Ishikawa (cell line): ENCODE data around the gene MYOZ3.

ENCODE experiments used
- CEBPB ChIP-seq: IDR thresholded peaks from 2 replicates; pipeline ENCODE4 v1.6.1; 2012
- REST ChIP-seq: IDR thresholded peaks from 2 replicates; pipeline ENCODE4 v1.6.1; 2012; ENCODE audit warnings: low read depth, mild to moderate bottlenecking
- TAF1 ChIP-seq: IDR thresholded peaks from 2 replicates; pipeline ENCODE4 v1.6.1; 2012; ENCODE audit warnings: low read depth, mild to moderate bottlenecking
- YY1 ChIP-seq: IDR thresholded peaks from 2 replicates; pipeline ENCODE4 v1.6.1; 2012; ENCODE audit warnings: low read depth
- TF ChIP-seq, protein P1 (sequence below): IDR thresholded peaks from 2 replicates; pipeline ENCODE4 v1.6.1; 2012

GRCh38 chr5:150710165-150710564 lies 49.1 kb downstream of the MYOZ3 start:
- TF ChIP-seq TAF1: no peak
- TF ChIP-seq CEBPB: no peak
- no peak for TF ChIP-seq YY1
- TF ChIP-seq, protein P1, sequence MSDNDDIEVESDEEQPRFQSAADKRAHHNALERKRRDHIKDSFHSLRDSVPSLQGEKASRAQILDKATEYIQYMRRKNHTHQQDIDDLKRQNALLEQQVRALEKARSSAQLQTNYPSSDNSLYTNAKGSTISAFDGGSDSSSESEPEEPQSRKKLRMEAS: no peak
- no peak for TF ChIP-seq REST
